ENCODE data around the gene TXNDC2.
"Not testable (repeated sequence)": the region's sequence is repeated elsewhere in the genome, so short reads cannot be mapped to it uniquely, and the experiment has no call there.

DNA sequence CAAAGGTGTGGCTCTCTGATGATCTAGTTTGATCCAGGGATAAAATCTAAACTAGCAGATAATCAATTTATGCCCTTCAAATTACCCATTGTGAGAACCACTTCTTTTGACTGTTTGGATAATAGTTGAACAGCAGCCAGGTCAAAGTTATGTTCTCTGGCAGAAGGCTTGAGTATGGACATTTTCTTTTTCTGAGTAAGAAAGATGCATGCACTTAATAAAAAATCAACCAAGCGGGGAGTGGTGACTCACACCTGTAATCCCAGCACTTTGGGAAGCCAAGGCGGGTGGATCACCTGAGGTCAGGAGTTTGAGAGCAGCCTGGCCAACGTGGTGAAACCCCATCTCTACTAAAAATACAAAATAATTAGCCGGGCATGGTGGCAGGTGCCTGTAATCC, 5.7 kb downstream of the TXNDC2 start:
- TF ChIP-seq, protein P1, sequence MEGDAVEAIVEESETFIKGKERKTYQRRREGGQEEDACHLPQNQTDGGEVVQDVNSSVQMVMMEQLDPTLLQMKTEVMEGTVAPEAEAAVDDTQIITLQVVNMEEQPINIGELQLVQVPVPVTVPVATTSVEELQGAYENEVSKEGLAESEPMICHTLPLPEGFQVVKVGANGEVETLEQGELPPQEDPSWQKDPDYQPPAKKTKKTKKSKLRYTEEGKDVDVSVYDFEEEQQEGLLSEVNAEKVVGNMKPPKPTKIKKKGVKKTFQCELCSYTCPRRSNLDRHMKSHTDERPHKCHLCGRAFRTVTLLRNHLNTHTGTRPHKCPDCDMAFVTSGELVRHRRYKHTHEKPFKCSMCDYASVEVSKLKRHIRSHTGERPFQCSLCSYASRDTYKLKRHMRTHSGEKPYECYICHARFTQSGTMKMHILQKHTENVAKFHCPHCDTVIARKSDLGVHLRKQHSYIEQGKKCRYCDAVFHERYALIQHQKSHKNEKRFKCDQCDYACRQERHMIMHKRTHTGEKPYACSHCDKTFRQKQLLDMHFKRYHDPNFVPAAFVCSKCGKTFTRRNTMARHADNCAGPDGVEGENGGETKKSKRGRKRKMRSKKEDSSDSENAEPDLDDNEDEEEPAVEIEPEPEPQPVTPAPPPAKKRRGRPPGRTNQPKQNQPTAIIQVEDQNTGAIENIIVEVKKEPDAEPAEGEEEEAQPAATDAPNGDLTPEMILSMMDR (IDR thresholded peaks at IDR 0.05) = not testable (repeated sequence)
- TF ChIP-seq POLR2AphosphoS5 (IDR thresholded peaks at IDR 0.05); POLR2A (IDR thresholded peaks at IDR 0.05; ENCODE audit: low read depth); EP300 (IDR thresholded peaks at IDR 0.05): not testable (repeated sequence)

Data from esophagus muscularis mucosa (tissue), 4 donors.